HEK293 (cell line): ENCODE data around the gene BLM.

Source experiments
- KLF16 ChIP-seq: fragments of 450-650 bp; formaldehyde crosslinking; IDR thresholded peaks from 2 replicates; pipeline ENCODE4 v1.5.1; 2017; ENCODE audit warnings: missing biosample characterization, missing genetic modification characterization
- SALL2 ChIP-seq: fragments of 450-650 bp; formaldehyde crosslinking; IDR thresholded peaks from 2 replicates; pipeline ENCODE4 v1.5.0; 2017; ENCODE audit warnings: missing biosample characterization, mild to moderate bottlenecking, missing genetic modification characterization, borderline replicate concordance
- ZEB2 ChIP-seq: fragments of 450-650 bp; formaldehyde crosslinking; IDR thresholded peaks from 2 replicates; pipeline ENCODE4 v1.5.1; 2016; ENCODE audit warnings: missing biosample characterization, missing genetic modification characterization
- ZNF16 ChIP-seq: fragments of 450-650 bp; formaldehyde crosslinking; IDR thresholded peaks from 2 replicates; pipeline ENCODE4 v1.5.1; 2016; ENCODE audit warnings: low read depth, missing biosample characterization, missing genetic modification characterization
- ZNF211 ChIP-seq: fragments of 450-650 bp; formaldehyde crosslinking; IDR thresholded peaks from 2 replicates; pipeline ENCODE4 v1.5.1; 2016; ENCODE audit warnings: low read depth, missing biosample characterization, missing genetic modification characterization
- ZNF266 ChIP-seq: fragments of 450-650 bp; formaldehyde crosslinking; IDR thresholded peaks from 2 replicates; pipeline ENCODE4 v1.5.1; 2016; ENCODE audit warnings: missing biosample characterization, missing genetic modification characterization, low read depth
- ZNF76 ChIP-seq: fragments of 450-650 bp; formaldehyde crosslinking; IDR thresholded peaks from 2 replicates; pipeline ENCODE4; 2016; ENCODE audit warnings: low read depth, missing biosample characterization, missing genetic modification characterization, borderline replicate concordance
- TF ChIP-seq, protein P1 (sequence below): fragments of 450-650 bp; formaldehyde crosslinking; IDR thresholded peaks from 2 replicates; pipeline ENCODE4 v1.5.1; 2016; ENCODE audit warnings: missing biosample characterization, missing genetic modification characterization
- TF ChIP-seq, protein P2 (sequence below): fragments of 450-650 bp; formaldehyde crosslinking; IDR thresholded peaks from 2 replicates; pipeline ENCODE4 v1.5.1; 2016; ENCODE audit warnings: missing biosample characterization, missing genetic modification characterization

DNA sequence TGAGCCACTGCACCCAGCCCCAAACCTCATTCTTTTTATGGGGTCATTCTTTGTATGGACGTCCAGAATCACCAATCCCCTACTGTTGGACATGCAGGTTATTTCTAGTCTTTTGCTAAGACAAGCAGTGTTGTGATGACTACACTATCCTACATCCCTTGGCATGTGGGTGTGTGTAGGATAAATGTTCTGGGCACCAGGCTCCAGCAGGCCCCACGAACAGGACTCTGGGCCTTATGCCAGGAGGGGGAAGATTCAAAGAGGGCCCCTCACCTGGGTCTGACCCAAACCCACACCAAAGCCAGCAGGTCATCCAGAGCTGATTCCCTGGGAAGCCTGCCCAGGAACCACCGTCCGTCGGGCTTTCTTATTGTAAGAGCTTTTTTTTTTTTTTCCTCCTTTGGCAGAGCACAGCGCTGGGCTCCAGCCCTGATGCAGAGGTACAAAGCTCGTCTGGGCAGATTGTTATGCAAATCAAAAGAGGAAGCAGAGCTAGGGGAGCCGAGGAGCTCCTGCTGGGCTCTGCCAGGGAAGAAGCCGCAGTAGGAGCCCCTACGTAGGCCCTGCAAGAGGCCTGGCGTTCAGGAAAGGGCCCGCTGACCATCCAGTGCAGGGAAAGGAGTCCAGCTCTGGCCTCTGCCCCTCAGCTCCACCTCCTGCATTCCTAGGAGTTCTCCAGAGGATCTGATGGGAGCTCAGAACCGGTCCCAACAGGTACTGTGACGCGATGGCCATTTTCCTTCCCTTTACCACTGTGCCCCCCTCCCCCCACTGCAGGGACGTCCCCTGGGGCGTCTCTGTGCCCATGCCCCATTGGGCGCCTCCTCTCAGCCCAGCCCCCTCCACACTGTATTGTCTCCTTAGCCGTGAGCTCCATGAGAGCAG lies 122.3 kb downstream of the BLM start:
- TF ChIP-seq, protein P1, sequence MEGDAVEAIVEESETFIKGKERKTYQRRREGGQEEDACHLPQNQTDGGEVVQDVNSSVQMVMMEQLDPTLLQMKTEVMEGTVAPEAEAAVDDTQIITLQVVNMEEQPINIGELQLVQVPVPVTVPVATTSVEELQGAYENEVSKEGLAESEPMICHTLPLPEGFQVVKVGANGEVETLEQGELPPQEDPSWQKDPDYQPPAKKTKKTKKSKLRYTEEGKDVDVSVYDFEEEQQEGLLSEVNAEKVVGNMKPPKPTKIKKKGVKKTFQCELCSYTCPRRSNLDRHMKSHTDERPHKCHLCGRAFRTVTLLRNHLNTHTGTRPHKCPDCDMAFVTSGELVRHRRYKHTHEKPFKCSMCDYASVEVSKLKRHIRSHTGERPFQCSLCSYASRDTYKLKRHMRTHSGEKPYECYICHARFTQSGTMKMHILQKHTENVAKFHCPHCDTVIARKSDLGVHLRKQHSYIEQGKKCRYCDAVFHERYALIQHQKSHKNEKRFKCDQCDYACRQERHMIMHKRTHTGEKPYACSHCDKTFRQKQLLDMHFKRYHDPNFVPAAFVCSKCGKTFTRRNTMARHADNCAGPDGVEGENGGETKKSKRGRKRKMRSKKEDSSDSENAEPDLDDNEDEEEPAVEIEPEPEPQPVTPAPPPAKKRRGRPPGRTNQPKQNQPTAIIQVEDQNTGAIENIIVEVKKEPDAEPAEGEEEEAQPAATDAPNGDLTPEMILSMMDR, result no peak
- TF ChIP-seq ZEB2 (tag by site-specific recombination) (no peak), ZNF211 (tag by site-specific recombination) (no peak), SALL2 (tag by site-specific recombination) (no peak), ZNF266 (no peak), ZNF76 (tag by site-specific recombination) (no peak), ZNF16 (no peak), KLF16 (no peak)
- TF ChIP-seq, protein P2, sequence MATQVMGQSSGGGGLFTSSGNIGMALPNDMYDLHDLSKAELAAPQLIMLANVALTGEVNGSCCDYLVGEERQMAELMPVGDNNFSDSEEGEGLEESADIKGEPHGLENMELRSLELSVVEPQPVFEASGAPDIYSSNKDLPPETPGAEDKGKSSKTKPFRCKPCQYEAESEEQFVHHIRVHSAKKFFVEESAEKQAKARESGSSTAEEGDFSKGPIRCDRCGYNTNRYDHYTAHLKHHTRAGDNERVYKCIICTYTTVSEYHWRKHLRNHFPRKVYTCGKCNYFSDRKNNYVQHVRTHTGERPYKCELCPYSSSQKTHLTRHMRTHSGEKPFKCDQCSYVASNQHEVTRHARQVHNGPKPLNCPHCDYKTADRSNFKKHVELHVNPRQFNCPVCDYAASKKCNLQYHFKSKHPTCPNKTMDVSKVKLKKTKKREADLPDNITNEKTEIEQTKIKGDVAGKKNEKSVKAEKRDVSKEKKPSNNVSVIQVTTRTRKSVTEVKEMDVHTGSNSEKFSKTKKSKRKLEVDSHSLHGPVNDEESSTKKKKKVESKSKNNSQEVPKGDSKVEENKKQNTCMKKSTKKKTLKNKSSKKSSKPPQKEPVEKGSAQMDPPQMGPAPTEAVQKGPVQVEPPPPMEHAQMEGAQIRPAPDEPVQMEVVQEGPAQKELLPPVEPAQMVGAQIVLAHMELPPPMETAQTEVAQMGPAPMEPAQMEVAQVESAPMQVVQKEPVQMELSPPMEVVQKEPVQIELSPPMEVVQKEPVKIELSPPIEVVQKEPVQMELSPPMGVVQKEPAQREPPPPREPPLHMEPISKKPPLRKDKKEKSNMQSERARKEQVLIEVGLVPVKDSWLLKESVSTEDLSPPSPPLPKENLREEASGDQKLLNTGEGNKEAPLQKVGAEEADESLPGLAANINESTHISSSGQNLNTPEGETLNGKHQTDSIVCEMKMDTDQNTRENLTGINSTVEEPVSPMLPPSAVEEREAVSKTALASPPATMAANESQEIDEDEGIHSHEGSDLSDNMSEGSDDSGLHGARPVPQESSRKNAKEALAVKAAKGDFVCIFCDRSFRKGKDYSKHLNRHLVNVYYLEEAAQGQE (tag by site-specific recombination), result no peak
